IMR-90 (cell line): ENCODE measurements around the gene POU2F1. TPM values are rescaled to one million over a fixed set of nuclear protein-coding genes. Genes with fewer than 3 reads are reported as not detected.

Source experiments
- ATAC-seq: fragments of 200-7000 bp; cut with Tn5 transposase; 2 replicates; pipeline ENCODE4 v1.9.1; 2020; ENCODE audit warnings: low read depth, mild to moderate bottlenecking, moderate library complexity
- BruUV-seq: library from RNA; stranded (reverse); fragments of 400-500 nt; replicated peaks from 2 replicates; lab custom pipeline; 2021; lab: Mats Ljungman, UMichigan
- CTCF ChIA-PET: fragments of 300-600 bp; formaldehyde crosslinking; extraction: SDS; loops from one replicate; lab custom pipeline; 2021; ENCODE audit warnings: antibody characterized with exemption; lab: Yijun Ruan, JAX
- POLR2A ChIA-PET: fragments of 300-600 bp; sonication (Branson Sonifier 250); formaldehyde crosslinking; loops from one replicate; lab custom pipeline; 2022; ENCODE audit warnings: antibody characterized with exemption; ENCODE audit not compliant: unreplicated experiment; lab: Charles Lee
- DNase-seq: peaks from one replicate; pipeline ENCODE4 v3.0.0; 2013
- H2AFZ ChIP-seq: replicated peaks from 2 replicates; pipeline ENCODE3; 2013; ENCODE audit warnings: low read length, mild to moderate bottlenecking; ENCODE audit not compliant: poor library complexity
- H2AK5ac ChIP-seq: 2 replicates; pipeline ENCODE4 v1.6.1; 2013; ENCODE audit warnings: low read depth, low read length, inconsistent platforms
- H2AK9ac ChIP-seq: replicated peaks from 2 replicates; pipeline ENCODE3; 2013; ENCODE audit warnings: mild to moderate bottlenecking, low read depth, low read length, moderate library complexity; ENCODE audit not compliant: poor library complexity
- H2BK120ac ChIP-seq: 2 replicates; pipeline ENCODE4 v1.6.1; 2013; ENCODE audit warnings: low read depth, low read length, inconsistent platforms
- H2BK15ac ChIP-seq: 3 replicates; pipeline ENCODE4 v1.6.1; 2013; ENCODE audit warnings: low read depth, low read length, inconsistent platforms
- H2BK20ac ChIP-seq: 2 replicates; pipeline ENCODE4 v1.6.1; 2013; ENCODE audit warnings: low read depth, mild to moderate bottlenecking, inconsistent platforms, low read length, moderate library complexity
- H2BK5ac ChIP-seq: 2 replicates; pipeline ENCODE4 v1.6.1; 2013; ENCODE audit warnings: mild to moderate bottlenecking, low read depth, low read length, inconsistent platforms; ENCODE audit not compliant: poor library complexity, severe bottlenecking
- H3K14ac ChIP-seq: replicated peaks from 2 replicates; pipeline ENCODE4 v1.6.1; 2013; ENCODE audit warnings: low read depth, low read length, inconsistent platforms
- H3K18ac ChIP-seq: 2 replicates; pipeline ENCODE4 v1.6.1; 2013; ENCODE audit warnings: low read depth, low read length, control low read depth
- H3K23ac ChIP-seq: 2 replicates; pipeline ENCODE4 v1.6.1; 2013; ENCODE audit warnings: low read depth, low read length, inconsistent platforms
- H3K27ac ChIP-seq: 2 replicates; pipeline ENCODE4 v1.5.1; 2013; ENCODE audit warnings: mild to moderate bottlenecking, control low read depth, low read length; ENCODE audit not compliant: insufficient read depth
- H3K27me3 ChIP-seq: 2 replicates; pipeline ENCODE4 v1.6.1; 2013; ENCODE audit warnings: low read length; ENCODE audit not compliant: control insufficient read depth, insufficient read depth
- H3K36me3 ChIP-seq: 2 replicates; pipeline ENCODE4 v1.6.1; 2013; ENCODE audit warnings: low read length, mixed read lengths; ENCODE audit not compliant: control insufficient read depth, insufficient read depth
- H3K4ac ChIP-seq: 2 replicates; pipeline ENCODE4 v1.6.1; 2013; ENCODE audit warnings: low read depth, low read length, inconsistent platforms
- H3K4me1 ChIP-seq: 2 replicates; pipeline ENCODE4 v1.6.1; 2013; ENCODE audit warnings: low read length, mixed read lengths; ENCODE audit not compliant: control insufficient read depth, insufficient read depth
- H3K4me2 ChIP-seq: 2 replicates; pipeline ENCODE4 v1.6.1; 2013; ENCODE audit warnings: low read depth, mild to moderate bottlenecking, control low read depth, low read length, moderate library complexity
- H3K4me3 ChIP-seq: 2 replicates; pipeline ENCODE4 v1.5.1; 2013; ENCODE audit warnings: low read depth, mild to moderate bottlenecking, control low read depth, low read length, moderate library complexity; ENCODE audit not compliant: insufficient read depth
- H3K56ac ChIP-seq: 2 replicates; pipeline ENCODE4 v1.6.1; 2013; ENCODE audit warnings: low read length, inconsistent platforms; ENCODE audit not compliant: insufficient read depth; ENCODE audit errors: extremely low read depth
- H3K79me1 ChIP-seq, 2 experiments: 2 replicates each; pipeline ENCODE4 v1.6.1; 2013; ENCODE audit warnings: low read length in 2 of 2, inconsistent platforms in 1 of 2, low read depth in 1 of 2
- H3K9ac ChIP-seq: 2 replicates; pipeline ENCODE4 v1.6.1; 2013; ENCODE audit warnings: low read depth, low read length, control low read depth
- H3K9me1 ChIP-seq: 2 replicates; pipeline ENCODE4 v1.6.1; 2013; ENCODE audit warnings: low read length, inconsistent platforms; ENCODE audit not compliant: insufficient read depth
- H3K9me3 ChIP-seq: 2 replicates; pipeline ENCODE4 v1.6.1; 2013; ENCODE audit warnings: low read length; ENCODE audit not compliant: control insufficient read depth, insufficient read depth
- H4K20me1 ChIP-seq: 2 replicates; pipeline ENCODE4 v1.6.1; 2013; ENCODE audit warnings: low read length, inconsistent platforms; ENCODE audit not compliant: insufficient read depth
- H4K5ac ChIP-seq: 2 replicates; pipeline ENCODE4 v1.6.1; 2013; ENCODE audit warnings: mild to moderate bottlenecking, low read depth, low read length, control low read depth
- H4K8ac ChIP-seq, 2 experiments: 2 replicates each; pipeline ENCODE4 v1.6.1; 2013; ENCODE audit warnings: low read depth in 2 of 2, low read length in 2 of 2, control low read depth in 1 of 2, inconsistent platforms in 1 of 2
- H4K91ac ChIP-seq: 2 replicates; pipeline ENCODE4 v1.6.1; 2013; ENCODE audit warnings: low read depth, low read length, inconsistent platforms; ENCODE audit not compliant: insufficient read depth
- BHLHE40 ChIP-seq: fragments of 150-350 bp; IDR thresholded peaks from 2 replicates; pipeline ENCODE4 v1.6.1; 2016; ENCODE audit warnings: mild to moderate bottlenecking, low read depth, low read length
- CEBPB ChIP-seq: IDR thresholded peaks from 2 replicates; pipeline ENCODE4 v1.6.1; 2012; ENCODE audit warnings: low read depth, low read length, improper control_type of control experiment
- CHD1 ChIP-seq: IDR thresholded peaks from 2 replicates; pipeline ENCODE4 v1.6.1; 2012; ENCODE audit warnings: low read depth, low read length, improper control_type of control experiment
- CTCF ChIP-seq: conservative IDR thresholded peaks from 2 replicates; pipeline ENCODE4 v1.5.1; 2012; ENCODE audit warnings: mild to moderate bottlenecking, low read depth, low read length, improper control_type of control experiment
- FOS ChIP-seq: fragments of 150-350 bp; IDR thresholded peaks from 2 replicates; pipeline ENCODE4 v1.6.1; 2016; ENCODE audit warnings: low read depth, low read length
- MAFK ChIP-seq: IDR thresholded peaks from 2 replicates; pipeline ENCODE4 v1.6.1; 2012; ENCODE audit warnings: low read depth, low read length, improper control_type of control experiment
- MAZ ChIP-seq: IDR thresholded peaks from 2 replicates; pipeline ENCODE4 v1.6.1; 2012; ENCODE audit warnings: low read depth, mild to moderate bottlenecking, low read length, improper control_type of control experiment, moderate library complexity, borderline replicate concordance
- MXI1 ChIP-seq: IDR thresholded peaks from 2 replicates; pipeline ENCODE4 v1.6.1; 2012; ENCODE audit warnings: low read depth, mild to moderate bottlenecking, low read length, moderate library complexity, borderline replicate concordance
- NFE2L2 ChIP-seq: fragments of 150-350 bp; IDR thresholded peaks from 2 replicates; pipeline ENCODE4 v1.6.1; 2016; ENCODE audit warnings: low read depth, mild to moderate bottlenecking, low read length
- POLR2A ChIP-seq: IDR thresholded peaks from 2 replicates; pipeline ENCODE4 v1.6.1; 2012; ENCODE audit warnings: mild to moderate bottlenecking, low read depth, low read length
- RAD21 ChIP-seq: IDR thresholded peaks from 2 replicates; pipeline ENCODE4 v1.6.1; 2012; ENCODE audit warnings: low read length, improper control_type of control experiment
- RCOR1 ChIP-seq: IDR thresholded peaks from 2 replicates; pipeline ENCODE4 v1.6.1; 2012; ENCODE audit warnings: mild to moderate bottlenecking, low read length, improper control_type of control experiment; ENCODE audit not compliant: insufficient replicate concordance
- RFX5 ChIP-seq: IDR thresholded peaks from 2 replicates; pipeline ENCODE4 v1.8.0; 2012; ENCODE audit warnings: low read depth, mild to moderate bottlenecking, low read length, moderate library complexity
- SMC3 ChIP-seq: fragments of 150-350 bp; IDR thresholded peaks from 2 replicates; pipeline ENCODE4 v1.6.1; 2016; ENCODE audit warnings: low read depth, mild to moderate bottlenecking, antibody characterized with exemption, low read length, moderate library complexity
- USF2 ChIP-seq: fragments of 150-350 bp; IDR thresholded peaks from 2 replicates; pipeline ENCODE4 v1.6.1; 2017; ENCODE audit warnings: mild to moderate bottlenecking, antibody characterized with exemption, low read length, low read depth
- WGBS, 2 experiments: methylation state at CpG; one replicate each; pipeline versions ENCODE4 v1.1.5 to v1.1.7; 2013; ENCODE audit warnings: missing lambda C conversion rate in 2 of 2; ENCODE audit not compliant: insufficient read length in 1 of 2; ENCODE audit errors: extremely low coverage in 2 of 2; 5-methylcytosine and 5-hydroxymethylcytosine counted together
- dilution Hi-C: fragments of 300-500 bp; cut with HindIII; formaldehyde crosslinking; loops from one replicate; pipeline ENCODE4 v1.14.3; 2018; ENCODE audit warnings: low sequenced_read_pairs; ENCODE audit not compliant: unreplicated experiment
- in situ Hi-C: fragments of 300-500 bp; cut with MboI; formaldehyde crosslinking; loops from 3 replicates; pipeline ENCODE4 v1.14.3; 2019; ENCODE audit warnings: low sequenced_read_pairs, inconsistent platforms, mixed read lengths
- intact Hi-C: fragments of 100-400 bp; cut with micrococcal nuclease; formaldehyde crosslinking; loops from 2 replicates; pipeline ENCODE4 v1.10.0; 2022
- polyA plus RNA-seq, 3 experiments: library from polyadenylated mRNA; depleted of rRNA; stranded (reverse); fragments of >200 nt; gene quantifications; 2 replicates each; pipeline ENCODE4 v1.2.3, GENCODE V29; 2012; ENCODE audit warnings: low replicate concordance in 1 of 3
- total RNA-seq: library from RNA; depleted of rRNA; stranded (reverse); fragments of >200 nt; gene quantifications from 2 replicates; pipeline ENCODE4 v1.2.3, GENCODE V29; 2012
- TF ChIP-seq, protein P1 (sequence below): fragments of 150-350 bp; IDR thresholded peaks from 2 replicates; pipeline ENCODE4 v1.6.1; 2016; ENCODE audit warnings: low read depth, mild to moderate bottlenecking, low read length, moderate library complexity, borderline replicate concordance

The POU2F1 gene
- total and polyA plus RNA-seq, 2 of the 4 experiments (the other 2 are of a cell fraction), result 1.2 to 3.4 TPM

GRCh38 chr1:167401260-167401873 lies 180.7 kb downstream of the POU2F1 start:
- Histone ChIP-seq H2AK5ac (no peak overlapping the region), H3K9me1 (peaks cover 2% of the 10 kb centered on the region; the same call in 1 of the 2 replicates), H3K9ac (no peak overlapping the region), H3K18ac (no peak overlapping the region), H2BK120ac (no peak overlapping the region), H2BK15ac (no peak overlapping the region), H3K9me3 (no peaks in the 10 kb centered on the region), H2BK20ac (no peak overlapping the region), H3K79me1 (no peaks in the 10 kb centered on the region), H3K4me1 (no peaks in the 10 kb centered on the region), H3K23ac (no peak overlapping the region), H4K5ac (no peak overlapping the region), H2AK9ac (no peak overlapping the region), H3K4ac (no peak overlapping the region), H2BK5ac (no peak overlapping the region), H4K91ac (no peak overlapping the region), H3K4me2 (no peak overlapping the region), H3K14ac (no peak overlapping the region), H4K8ac (no peak overlapping the region), H3K36me3 (peaks cover 3% of the 10 kb centered on the region; the same call in 1 of the 2 replicates), H3K27me3 (no peaks in the 10 kb centered on the region), H3K56ac (no peak overlapping the region), H3K4me3 (no peak overlapping the region), H2AFZ (no peak overlapping the region), H4K20me1 (no peaks in the 10 kb centered on the region), H3K27ac (no peak overlapping the region)
- ATAC-seq (peak; percentile 83), DNase-seq (peak; percentile 55)
- ChIA-PET CTCF (interaction anchor here (0.6 to 1.7 kb wide), 9 partner anchors 9 to 133 kb away, joined by 3 to 10 read pairs (median 3); no protein-coding TSS in a partner anchor), POLR2A (no interaction called here)
- BruUV-seq, result no TSS peak
- dilution Hi-C loops (no loop called here), in situ Hi-C loops (no loop called here), intact Hi-C loops (loop anchor here (1.0 to 2.0 kb wide), 2 partner anchors 41 to 131 kb away; no protein-coding TSS in a partner anchor)
- 84% methylated on average over 3 of the region's 8 CpGs; no CpG with 5 or more reads in 1 of the 2 experiments for WGBS, 2 experiments
- TF ChIP-seq FOS (no peak), MXI1 (no peak), USF2 (no peak), RAD21 (peak; percentile 60), MAZ (no peak), NFE2L2 (no peak), MAFK (no peak), RCOR1 (no peak), SMC3 (peak; percentile 36), CEBPB (no peak), BHLHE40 (no peak), RFX5 (no peak), CTCF (peak; percentile 55), CHD1 (no peak), POLR2A (no peak)
- TF ChIP-seq, protein P1, sequence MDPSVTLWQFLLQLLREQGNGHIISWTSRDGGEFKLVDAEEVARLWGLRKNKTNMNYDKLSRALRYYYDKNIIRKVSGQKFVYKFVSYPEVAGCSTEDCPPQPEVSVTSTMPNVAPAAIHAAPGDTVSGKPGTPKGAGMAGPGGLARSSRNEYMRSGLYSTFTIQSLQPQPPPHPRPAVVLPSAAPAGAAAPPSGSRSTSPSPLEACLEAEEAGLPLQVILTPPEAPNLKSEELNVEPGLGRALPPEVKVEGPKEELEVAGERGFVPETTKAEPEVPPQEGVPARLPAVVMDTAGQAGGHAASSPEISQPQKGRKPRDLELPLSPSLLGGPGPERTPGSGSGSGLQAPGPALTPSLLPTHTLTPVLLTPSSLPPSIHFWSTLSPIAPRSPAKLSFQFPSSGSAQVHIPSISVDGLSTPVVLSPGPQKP, result no peak
